ENCODE data around the gene ALKBH6.
A peak's percentile ranks its signal among the peaks of the same experiment; 100 is the strongest.

Gene ALKBH6

DNA sequence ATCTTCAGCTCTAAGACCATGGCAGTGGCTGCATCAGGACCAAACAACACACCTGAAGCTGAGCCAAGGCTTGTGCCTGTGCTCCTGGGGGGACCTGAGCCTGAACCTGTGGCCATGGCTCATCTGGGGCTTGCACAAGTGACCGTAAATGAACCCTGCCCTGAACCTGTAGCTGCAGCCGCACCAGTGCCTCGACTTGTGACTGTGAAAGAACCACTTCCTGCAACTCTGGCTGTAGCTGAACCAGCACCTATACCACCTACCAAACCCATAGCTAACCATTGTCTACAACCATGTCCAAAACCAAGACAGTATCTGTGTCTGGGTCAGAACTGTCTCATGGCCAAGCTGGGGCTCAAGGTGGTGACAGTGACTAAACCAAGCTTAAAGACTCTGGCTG, 47.2 kb downstream of the ALKBH6 start:
- no peak overlapping the region for H3K27ac ChIP-seq (ENCODE audit: low read length)
- TF ChIP-seq, protein P1, sequence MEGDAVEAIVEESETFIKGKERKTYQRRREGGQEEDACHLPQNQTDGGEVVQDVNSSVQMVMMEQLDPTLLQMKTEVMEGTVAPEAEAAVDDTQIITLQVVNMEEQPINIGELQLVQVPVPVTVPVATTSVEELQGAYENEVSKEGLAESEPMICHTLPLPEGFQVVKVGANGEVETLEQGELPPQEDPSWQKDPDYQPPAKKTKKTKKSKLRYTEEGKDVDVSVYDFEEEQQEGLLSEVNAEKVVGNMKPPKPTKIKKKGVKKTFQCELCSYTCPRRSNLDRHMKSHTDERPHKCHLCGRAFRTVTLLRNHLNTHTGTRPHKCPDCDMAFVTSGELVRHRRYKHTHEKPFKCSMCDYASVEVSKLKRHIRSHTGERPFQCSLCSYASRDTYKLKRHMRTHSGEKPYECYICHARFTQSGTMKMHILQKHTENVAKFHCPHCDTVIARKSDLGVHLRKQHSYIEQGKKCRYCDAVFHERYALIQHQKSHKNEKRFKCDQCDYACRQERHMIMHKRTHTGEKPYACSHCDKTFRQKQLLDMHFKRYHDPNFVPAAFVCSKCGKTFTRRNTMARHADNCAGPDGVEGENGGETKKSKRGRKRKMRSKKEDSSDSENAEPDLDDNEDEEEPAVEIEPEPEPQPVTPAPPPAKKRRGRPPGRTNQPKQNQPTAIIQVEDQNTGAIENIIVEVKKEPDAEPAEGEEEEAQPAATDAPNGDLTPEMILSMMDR (IDR thresholded peaks at IDR 0.05; ENCODE audit: borderline replicate concordance, extremely low read depth, low read length, poor library complexity, severe bottlenecking): no peak
- TF ChIP-seq EZH2 (IDR thresholded peaks at IDR 0.05; ENCODE audit: borderline replicate concordance, low read depth, low read length, severe bottlenecking): no peak

DNA sequence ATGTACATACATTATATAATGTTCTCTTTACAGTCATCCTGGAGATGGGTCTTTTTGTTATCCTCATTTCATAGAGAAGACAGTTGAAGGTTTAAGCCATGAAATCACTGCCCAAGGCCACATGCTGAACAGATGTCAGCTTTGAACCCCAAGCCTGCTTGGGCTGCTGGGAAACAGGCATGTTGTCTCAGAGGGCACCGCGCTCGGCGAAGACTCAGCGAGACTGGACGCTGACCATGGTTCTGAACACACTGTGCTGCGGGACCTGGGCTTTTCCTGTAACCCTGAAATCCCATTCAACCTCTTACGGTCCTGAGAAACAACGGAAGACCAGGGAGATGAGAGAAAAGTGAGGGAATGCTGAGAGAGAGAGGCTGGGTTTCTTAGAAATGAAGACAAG, 50.5 kb downstream of the ALKBH6 start:
- no peak overlapping the region for H2AFZ ChIP-seq (ENCODE audit: low read depth, low read length)
- no peak overlapping the region for H3K27ac ChIP-seq (ENCODE audit: low read length)
- no peak overlapping the region for H3K9ac ChIP-seq (ENCODE audit: low read depth, low read length)
- no peaks in the 10 kb centered on the region; the same call in 1 of the 2 replicates for H4K20me1 ChIP-seq (ENCODE audit: insufficient read depth, low read length)
- H3K27me3 ChIP-seq (ENCODE audit: insufficient read depth, low read length, poor library complexity): no peaks in the 10 kb centered on the region
- H3K9me3 ChIP-seq (ENCODE audit: insufficient read depth, low read length, severe bottlenecking): no peaks in the 10 kb centered on the region
- no peaks in the 10 kb centered on the region for H3K36me3 ChIP-seq (ENCODE audit: insufficient read depth, low read length)
- TF ChIP-seq, protein P1 (IDR thresholded peaks at IDR 0.05; ENCODE audit: borderline replicate concordance, extremely low read depth, low read length, poor library complexity, severe bottlenecking): no peak
- no peak for TF ChIP-seq EZH2 (IDR thresholded peaks at IDR 0.05; ENCODE audit: borderline replicate concordance, low read depth, low read length, severe bottlenecking)
- no peak overlapping the region for H3K4me2 ChIP-seq (ENCODE audit: insufficient read depth, low read length)
- H3K4me1 ChIP-seq (ENCODE audit: insufficient read depth, low read length): no peaks in the 10 kb centered on the region
- DNase-seq (peak; percentile 63), ATAC-seq (ENCODE audit: insufficient read depth, low read depth) (peak; percentile 71)
- no peak overlapping the region for H3K4me3 ChIP-seq (ENCODE audit: low read depth in 1 of 2, low read length in 2 of 2)
- H3K79me2 ChIP-seq (ENCODE audit: insufficient read depth, low read length): no peaks in the 10 kb centered on the region

More for the DNA sequence above, 47.2 kb downstream of the ALKBH6 start:
- Histone ChIP-seq H3K4me1 (ENCODE audit: insufficient read depth, low read length) (no peaks in the 10 kb centered on the region), H3K79me2 (ENCODE audit: insufficient read depth, low read length) (no peaks in the 10 kb centered on the region), H3K27me3 (ENCODE audit: insufficient read depth, low read length, poor library complexity) (no peaks in the 10 kb centered on the region), H3K4me2 (ENCODE audit: insufficient read depth, low read length) (no peak overlapping the region), H4K20me1 (ENCODE audit: insufficient read depth, low read length) (no peaks in the 10 kb centered on the region; the same call in 1 of the 2 replicates), H3K9ac (ENCODE audit: low read depth, low read length) (no peak overlapping the region), H3K4me3 (ENCODE audit: low read depth in 1 of 2, low read length in 2 of 2) (no peak overlapping the region), H3K9me3 (ENCODE audit: insufficient read depth, low read length, severe bottlenecking) (no peaks in the 10 kb centered on the region), H3K36me3 (ENCODE audit: insufficient read depth, low read length) (no peaks in the 10 kb centered on the region), H2AFZ (ENCODE audit: low read depth, low read length) (no peak overlapping the region)
- ATAC-seq (ENCODE audit: insufficient read depth, low read depth): no peak
- no peak for DNase-seq

DNA sequence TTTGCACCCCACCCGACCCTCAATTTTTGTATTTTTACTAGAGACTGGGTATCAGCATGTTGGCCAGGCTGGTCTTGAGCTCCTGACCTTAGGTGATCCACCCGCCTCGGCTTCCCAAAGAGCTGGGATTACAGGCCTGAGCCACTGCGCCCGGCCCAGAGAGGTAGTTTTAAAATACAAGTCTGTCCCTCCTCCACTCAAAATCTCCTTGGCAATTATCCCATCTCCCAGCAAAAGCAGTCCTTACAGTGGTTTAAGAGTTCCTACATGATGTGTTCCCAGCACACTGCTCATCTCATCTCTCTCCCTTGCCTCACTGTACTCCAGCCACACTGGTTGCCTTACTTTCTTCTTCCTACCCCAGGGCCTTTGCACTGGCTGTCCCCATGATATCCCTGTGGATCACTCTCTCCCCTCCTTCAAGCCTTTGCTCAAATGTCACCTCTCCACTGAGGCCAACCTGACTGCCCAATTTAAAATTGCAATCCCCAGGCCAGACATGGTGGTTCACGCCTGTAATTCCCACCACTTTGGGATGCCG, 53.5 kb downstream of the ALKBH6 start:
- Histone ChIP-seq H3K27me3 (ENCODE audit: insufficient read depth, low read length, poor library complexity) (no peaks in the 10 kb centered on the region), H3K9me3 (ENCODE audit: insufficient read depth, low read length, severe bottlenecking) (no peaks in the 10 kb centered on the region)
- no peak for TF ChIP-seq EZH2 (IDR thresholded peaks at IDR 0.05; ENCODE audit: borderline replicate concordance, low read depth, low read length, severe bottlenecking)
- TF ChIP-seq, protein P1 (IDR thresholded peaks at IDR 0.05; ENCODE audit: borderline replicate concordance, extremely low read depth, low read length, poor library complexity, severe bottlenecking): no peak

More for the DNA sequence above, 53.5 kb downstream of the ALKBH6 start:
- no peak for DNase-seq
- Histone ChIP-seq H2AFZ (ENCODE audit: low read depth, low read length) (no peak overlapping the region), H3K79me2 (ENCODE audit: insufficient read depth, low read length) (no peaks in the 10 kb centered on the region), H4K20me1 (ENCODE audit: insufficient read depth, low read length) (no peaks in the 10 kb centered on the region; the same call in 1 of the 2 replicates), H3K36me3 (ENCODE audit: insufficient read depth, low read length) (no peaks in the 10 kb centered on the region), H3K4me2 (ENCODE audit: insufficient read depth, low read length) (no peak overlapping the region), H3K4me1 (ENCODE audit: insufficient read depth, low read length) (no peaks in the 10 kb centered on the region), H3K27ac (ENCODE audit: low read length) (no peak overlapping the region), H3K9ac (ENCODE audit: low read depth, low read length) (no peak overlapping the region), H3K4me3 (ENCODE audit: low read depth in 1 of 2, low read length in 2 of 2) (no peak overlapping the region)
- no peak for ATAC-seq (ENCODE audit: insufficient read depth, low read depth)
